Activated T-cell treated with anti-CD3 and anti-CD28 coated beads, Interleukin-2, amount 50 U/mL, for 1 hour (primary cell): ENCODE data around the gene CCR4.
"Not testable (repeated sequence)": the region's sequence is repeated elsewhere in the genome, so short reads cannot be mapped to it uniquely, and the experiment has no call there.

ENCODE experiments used
- DNase-seq: peaks from one replicate; pipeline ENCODE4 v3.0.0-alpha.2; 2020

CCR4 gene

DNA sequence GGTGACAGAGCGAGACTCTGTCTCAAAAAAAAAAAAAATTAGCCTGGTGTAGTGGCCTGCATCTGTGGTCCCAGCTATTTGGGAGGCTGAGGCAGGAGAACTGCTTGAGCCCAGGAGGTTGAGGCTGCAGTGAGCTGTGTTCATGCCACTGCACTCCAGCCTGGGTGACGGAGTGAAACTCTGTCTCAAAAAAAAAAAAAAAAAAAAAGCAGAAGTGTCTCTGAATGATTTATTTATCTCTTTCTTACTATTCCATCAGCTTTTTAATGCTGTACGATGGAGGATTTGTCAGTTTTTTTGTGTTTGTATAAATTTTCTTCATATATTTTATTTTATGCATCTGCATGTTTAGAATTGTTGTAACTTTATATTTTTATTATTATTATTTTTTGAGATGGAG lies 33.5 kb downstream of the CCR4 start:
- not testable (repeated sequence) for DNase-seq

DNA sequence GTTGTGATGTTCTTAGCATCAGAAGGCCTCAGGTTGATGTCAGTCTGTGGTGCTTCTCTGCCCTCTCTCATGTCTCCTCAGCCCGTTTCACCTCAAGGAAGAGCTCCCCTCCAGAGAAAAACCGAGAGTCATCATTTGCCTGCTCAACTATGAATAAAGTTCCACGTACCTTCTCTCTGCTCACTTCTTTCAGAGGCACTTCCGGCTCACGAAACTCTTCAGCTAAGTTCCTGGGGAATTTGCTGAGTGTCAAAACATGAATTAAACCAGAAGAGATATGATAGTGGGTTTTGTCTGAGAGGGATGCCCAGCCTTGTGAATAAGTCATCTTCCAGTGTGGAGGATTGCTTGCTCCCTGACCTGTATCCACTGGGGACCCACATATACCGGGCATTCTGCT lies 37.7 kb downstream of the CCR4 start:
- no peak for DNase-seq

DNA sequence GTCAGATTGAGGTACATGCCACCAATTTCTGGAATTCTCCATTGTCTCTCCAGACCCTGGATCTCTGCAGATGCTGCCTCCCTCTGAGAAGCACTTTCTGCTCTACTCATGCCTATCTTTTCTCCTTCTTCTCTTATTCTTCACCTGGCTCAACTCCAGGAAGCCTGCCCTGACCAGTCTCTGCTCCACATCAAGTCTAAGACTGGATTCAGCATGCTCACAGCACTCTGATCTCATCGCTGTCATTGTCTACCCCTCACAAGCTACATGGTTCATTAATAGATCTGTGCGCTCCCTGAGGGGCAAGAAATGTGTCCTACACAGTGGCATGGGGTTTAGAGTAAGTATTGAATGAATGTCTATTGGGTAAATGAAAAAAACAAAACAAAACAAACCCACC lies 38.7 kb downstream of the CCR4 start:
- no peak for DNase-seq

DNA sequence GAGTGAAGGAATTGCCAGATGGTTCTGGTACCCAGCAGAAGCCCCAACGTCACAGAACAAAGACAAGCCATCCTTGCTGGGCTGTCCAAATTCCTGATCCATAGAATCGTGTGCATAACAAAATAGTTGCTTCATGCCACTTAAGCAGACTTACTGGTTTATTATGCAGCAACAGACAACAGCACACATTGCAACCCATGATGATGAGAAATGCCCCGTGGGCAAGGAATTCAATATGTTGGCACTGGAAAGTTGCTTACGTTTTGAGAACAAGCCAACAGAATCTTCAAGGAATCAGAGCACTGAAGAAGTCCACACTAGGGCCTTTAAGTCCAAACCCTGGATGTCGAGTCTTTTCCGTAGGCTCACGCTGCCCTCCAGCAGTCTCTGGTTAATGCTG lies 40.3 kb downstream of the CCR4 start:
- no peak for DNase-seq

DNA sequence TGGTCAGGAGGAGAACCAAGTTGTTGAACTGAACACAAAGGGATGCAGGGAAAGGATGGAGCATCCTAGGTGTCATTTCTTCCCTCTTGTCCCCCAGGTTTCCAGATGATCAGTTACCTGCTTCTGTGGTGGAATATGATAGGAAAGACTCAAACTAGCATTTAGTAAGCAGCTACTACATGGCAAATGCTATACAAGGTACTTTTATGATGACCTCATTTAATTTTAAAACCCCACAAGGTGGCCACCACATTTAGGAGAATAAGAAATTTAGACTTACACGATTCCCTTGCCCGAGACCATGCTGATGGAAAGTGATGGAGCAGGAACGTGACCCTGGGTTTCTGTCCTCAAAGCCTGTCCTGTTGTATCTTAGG lies 40.9 kb downstream of the CCR4 start:
- DNase-seq: no peak

DNA sequence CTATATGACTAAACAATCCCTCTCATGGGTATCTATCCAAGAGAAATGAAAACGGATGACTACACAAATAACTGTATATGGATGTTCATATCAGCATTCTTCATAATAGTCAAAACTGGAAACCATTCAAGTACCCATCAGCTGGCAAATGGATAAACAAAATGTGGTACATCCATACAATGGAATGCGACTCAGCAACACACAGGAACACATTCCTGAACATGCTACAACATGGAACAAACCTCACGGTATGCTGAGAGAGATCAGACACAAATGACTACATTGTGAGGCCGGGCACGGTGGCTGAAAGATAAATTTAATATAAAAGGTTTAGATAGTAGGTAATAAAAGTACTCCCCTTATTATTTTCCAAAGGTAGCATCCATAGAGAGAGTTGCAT lies 42.6 kb downstream of the CCR4 start:
- DNase-seq: no peak

DNA sequence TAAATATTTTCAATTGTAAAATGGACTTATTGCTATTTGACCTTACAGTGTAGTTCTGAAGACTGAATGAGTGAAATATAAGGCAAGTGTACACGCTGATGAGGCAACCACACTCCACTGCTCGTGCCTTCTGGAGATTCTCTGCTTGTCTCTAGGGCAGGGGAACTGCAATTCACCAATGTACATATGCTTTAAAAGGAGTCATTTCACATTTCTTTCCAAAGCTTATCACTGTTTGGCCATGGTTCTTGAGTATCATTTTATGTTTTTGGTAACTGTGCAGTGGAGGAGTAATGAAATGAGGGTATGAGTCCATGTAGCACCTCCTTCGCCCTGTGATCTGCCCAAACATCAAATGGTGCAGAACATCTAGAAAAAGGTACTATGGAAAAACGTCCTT lies 43.7 kb downstream of the CCR4 start:
- DNase-seq: no peak

DNA sequence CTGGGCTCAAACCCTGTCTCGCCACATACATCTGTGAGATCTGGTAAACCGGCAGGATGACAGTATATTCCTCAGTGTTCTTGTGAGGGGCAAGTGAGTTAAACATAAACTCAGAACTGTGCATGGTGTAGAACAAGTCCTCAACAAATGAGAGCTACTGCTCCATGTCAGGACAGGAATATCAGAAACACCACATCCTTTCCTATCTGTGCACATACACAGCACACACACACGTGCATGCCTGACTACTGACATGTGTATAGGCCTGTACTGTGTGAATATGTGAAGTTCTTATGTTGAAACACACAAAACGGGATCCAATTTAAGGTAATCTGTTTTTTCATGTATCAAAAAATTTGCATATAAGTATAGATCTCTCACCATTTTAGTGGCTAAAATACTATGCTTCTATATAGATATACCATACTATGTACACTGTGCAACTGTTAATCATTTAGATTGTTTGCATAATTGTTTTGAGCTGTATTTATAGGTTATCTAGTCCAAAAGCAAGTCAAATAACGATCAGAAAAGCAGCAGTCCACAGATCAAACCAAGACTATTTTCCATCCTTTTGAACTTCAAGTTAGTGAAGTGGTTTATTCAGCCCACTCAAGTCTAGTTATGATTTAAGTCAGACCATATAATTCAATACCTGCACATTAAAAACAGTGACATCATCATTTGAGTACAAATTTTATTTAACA lies 44.8 kb downstream of the CCR4 start:
- no peak for DNase-seq

DNA sequence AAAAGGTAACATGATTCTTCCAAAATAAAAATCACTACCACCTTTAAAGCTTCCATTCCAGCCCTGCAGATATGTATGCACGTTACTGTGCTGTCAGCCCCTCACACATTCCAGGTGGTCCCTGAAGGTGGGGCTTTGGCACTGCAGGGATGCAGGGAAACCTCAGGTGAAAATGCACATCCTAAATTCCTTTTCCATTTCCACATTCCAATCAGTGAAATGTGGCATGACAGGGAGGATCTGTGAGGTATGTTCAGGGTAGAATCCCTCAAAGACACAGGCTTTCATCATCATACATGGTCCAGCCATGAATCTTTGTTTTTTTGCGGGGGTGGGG lies 45.3 kb downstream of the CCR4 start:
- no peak for DNase-seq

DNA sequence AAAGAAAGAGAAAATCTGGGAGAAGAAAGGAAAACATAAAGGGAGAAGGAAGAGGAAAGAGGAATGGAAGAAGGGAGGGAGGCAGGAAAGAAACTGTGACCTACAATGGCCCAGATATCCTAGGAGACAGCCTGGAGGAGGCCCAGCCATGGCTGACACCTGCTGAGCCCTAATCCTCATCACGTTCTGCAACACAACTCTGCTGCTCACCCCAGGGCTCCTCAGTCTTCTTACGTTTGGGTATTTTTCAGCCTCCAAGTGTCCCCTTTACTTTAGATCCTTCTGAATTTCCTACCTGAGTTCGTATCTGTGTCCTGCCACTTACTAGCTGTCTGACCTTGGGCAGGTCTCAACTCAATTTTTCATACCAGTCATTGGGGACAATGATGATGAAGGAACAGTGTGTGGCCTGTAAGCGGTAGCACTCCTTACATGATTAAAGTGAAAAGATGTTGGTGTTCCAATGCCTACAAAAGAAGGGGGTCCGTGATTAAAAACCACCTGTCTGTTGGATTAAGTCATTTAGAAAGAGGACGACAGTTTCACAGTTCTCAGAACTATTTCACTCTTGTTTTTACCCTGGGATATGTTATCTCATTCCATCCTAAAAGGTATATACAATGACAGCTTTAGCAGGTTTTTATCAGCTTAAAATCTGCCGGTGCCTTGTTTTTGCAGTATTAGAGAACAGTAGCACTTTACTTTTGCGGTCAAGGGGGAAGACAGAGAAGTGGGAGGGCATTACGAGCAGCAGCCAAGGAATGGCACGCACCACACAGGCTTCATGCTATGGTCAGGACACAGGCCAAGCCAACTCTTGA lies 47.4 kb downstream of the CCR4 start:
- no peak for DNase-seq

DNA sequence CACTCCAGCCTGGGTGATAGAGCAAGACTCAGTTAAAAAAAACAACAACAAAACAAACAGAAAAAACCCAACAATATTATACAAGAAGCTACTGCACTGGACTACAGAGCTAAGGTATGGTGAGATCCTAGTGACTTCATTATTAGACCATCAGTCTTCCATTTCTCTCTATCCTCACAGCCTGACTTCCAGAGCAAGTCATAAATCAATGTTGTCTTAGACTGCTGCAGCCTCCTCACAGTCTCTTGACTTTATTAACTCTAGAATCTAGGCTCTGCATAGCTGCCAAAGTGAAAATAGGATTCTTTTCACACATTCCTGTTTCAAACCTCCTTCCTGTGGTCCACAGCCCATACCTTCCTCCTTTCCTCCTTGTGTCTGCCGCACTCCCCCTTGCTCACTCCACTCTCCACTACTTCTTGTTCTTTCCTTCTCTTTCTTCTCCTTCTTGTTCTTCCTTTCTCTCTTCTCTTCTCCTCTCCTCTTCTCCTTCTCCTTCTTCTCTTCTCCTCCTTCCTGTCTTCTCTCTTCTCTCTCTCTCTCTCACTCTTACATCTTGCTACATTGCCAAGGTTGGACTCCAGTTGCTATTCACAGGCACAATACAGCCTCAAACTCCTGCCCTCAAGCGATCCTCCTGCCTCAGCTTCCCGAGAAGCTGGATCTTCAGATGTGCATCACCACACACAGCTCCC lies 49.4 kb downstream of the CCR4 start:
- no peak for DNase-seq

DNA sequence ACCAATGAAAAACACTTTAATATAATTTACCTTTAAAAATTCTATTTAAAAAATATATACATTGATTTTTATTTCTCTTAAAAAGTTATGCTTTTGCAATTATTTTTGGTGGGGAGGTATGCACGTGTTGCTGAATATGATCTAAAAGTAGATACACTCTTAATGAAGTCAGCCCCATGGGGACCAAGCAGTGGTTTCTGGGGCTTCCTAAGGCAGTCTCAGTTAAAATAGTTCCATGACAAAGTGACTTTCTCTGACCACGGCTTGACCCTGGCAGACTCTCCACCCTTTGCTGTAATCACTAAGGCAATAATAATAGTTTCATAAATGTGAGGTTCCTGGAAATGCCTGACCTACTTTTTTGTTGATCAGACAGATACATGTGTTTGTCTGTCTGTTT lies 50.4 kb downstream of the CCR4 start:
- DNase-seq: no peak

DNA sequence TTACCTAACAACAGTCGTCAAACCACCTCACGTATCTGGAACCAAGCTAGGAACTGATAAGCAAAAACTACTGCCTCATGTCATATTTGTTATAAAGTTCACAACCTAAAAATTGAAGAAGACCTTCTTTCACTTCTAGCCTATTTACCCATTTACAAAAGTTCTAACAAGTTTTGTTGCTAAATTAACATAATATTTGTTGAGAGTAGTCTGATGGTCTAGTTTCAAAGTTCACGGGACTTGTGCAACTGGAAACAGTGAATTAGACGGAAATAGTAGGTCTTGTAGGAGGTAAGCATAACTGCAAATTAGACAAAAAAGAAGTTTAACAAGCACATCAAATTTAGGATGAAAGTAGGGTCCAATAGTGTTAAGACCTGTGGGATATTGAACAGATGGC lies 51.9 kb downstream of the CCR4 start:
- no peak for DNase-seq

DNA sequence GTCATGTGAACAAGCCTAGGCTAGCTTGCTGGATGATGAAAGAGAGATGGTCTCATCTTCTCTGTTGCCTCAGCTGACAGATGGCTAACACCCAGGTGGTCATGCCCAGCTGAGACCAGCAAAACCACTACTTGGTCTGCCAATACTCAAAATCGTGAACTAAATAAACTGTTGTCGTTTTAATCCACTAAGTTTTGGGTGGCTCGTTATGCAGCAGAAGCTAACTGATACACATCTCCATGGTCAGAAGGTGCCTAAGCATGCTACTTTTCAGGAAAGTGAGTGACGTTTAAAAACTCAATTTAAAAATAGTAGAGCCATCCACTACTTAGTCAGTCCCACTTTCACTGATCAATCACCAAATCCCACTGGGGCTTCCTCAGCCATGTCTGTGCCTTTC lies 52.8 kb downstream of the CCR4 start:
- DNase-seq: no peak

DNA sequence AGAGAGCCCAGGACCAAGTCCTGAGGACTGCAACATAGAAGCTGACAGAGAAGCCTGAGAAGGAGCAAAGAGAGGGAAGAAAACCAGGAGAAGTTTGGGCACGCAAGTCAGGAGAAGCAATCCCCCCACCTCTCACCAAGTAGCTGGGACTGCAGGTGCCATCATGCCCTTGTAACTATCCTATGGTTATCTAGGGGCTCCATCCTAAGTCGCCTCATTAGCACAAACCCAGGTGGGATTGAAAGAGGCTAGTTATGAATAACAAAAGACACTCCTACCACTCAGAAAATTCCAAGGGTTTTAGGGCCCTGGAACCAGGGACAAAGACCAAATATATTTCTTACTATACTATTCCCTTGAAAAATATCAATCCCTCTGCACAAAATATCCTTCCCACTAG lies 53.5 kb downstream of the CCR4 start:
- no peak for DNase-seq
